ENCODE measurements around the gene CSAD. TPM values are rescaled to one million over a fixed set of nuclear protein-coding genes. Genes with fewer than 3 reads are reported as not detected.

CSAD gene
- total RNA-seq, 1 experiment from 2014 or later, result 15.4 TPM

DNA sequence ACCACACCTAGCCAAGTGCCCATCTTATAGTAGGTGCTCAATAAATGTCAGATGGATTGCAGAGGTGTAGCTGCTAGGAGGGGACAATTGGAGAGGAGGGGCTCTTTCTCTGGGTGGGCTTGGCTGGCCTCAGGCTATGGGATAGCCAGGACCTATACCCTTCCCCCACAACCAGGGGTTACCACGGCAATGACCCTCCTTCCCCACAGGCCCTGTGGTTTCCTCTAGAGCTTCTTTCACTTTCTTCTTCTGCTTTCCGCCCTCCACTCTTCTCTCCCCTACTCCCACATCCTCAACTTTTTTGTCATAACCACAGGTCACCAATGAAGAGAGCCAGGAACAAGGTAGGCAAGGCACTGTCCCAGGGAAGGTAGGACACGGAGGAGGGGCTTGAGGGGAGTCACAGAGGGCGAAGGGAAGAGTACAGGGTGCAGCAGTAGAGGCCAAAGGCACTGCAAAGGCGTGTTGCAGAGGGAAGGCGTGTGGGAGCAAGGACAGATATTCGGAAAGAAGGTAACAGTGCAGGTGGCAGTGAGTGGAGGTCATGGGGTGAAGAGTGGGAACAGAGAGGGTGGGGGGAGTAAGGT is 28.2 kb upstream of the CSAD start:
- ATAC-seq, result no peak
- no peak for DNase-seq (ENCODE audit: low read depth, low spot score)
- no peak overlapping the region for H3K4me3 ChIP-seq (ENCODE audit: low read depth in 2 of 2, low read length in 2 of 2)
- no peaks in the 10 kb centered on the region for H3K27me3 ChIP-seq (ENCODE audit: control insufficient read depth, insufficient read depth, low read length)
- in situ Hi-C loops (cut with HindIII; ENCODE audit: low pct_unique_long_range_greater_than_20kb, low sequenced_read_pairs), result no loop called here
- no peaks in the 10 kb centered on the region; the same call in 1 of the 2 replicates for H3K4me1 ChIP-seq (ENCODE audit: control insufficient read depth, insufficient read depth, low read length)
- ChIA-PET CTCF (no interaction called here), POLR2A (interaction anchor here (0.6 kb wide), 1 partner anchor 86 kb away, joined by 3 read pairs; no protein-coding TSS in a partner anchor)
- intact Hi-C loops (cut with micrococcal nuclease; ENCODE audit: unreplicated experiment), result no loop called here
- no TSS peak for BruUV-seq (replicated peaks)
- no peak for TF ChIP-seq TCF7L2 (IDR thresholded peaks at IDR 0.05; ENCODE audit: low read depth, low read length)
- TF ChIP-seq SIN3A (IDR thresholded peaks at IDR 0.05; ENCODE audit: borderline replicate concordance, insufficient read depth, low read depth, low read length), result no peak
- no peak for TF ChIP-seq POLR2AphosphoS5 (IDR thresholded peaks at IDR 0.05; ENCODE audit: low read depth, low read length)
- TF ChIP-seq, protein P1, sequence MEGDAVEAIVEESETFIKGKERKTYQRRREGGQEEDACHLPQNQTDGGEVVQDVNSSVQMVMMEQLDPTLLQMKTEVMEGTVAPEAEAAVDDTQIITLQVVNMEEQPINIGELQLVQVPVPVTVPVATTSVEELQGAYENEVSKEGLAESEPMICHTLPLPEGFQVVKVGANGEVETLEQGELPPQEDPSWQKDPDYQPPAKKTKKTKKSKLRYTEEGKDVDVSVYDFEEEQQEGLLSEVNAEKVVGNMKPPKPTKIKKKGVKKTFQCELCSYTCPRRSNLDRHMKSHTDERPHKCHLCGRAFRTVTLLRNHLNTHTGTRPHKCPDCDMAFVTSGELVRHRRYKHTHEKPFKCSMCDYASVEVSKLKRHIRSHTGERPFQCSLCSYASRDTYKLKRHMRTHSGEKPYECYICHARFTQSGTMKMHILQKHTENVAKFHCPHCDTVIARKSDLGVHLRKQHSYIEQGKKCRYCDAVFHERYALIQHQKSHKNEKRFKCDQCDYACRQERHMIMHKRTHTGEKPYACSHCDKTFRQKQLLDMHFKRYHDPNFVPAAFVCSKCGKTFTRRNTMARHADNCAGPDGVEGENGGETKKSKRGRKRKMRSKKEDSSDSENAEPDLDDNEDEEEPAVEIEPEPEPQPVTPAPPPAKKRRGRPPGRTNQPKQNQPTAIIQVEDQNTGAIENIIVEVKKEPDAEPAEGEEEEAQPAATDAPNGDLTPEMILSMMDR (IDR thresholded peaks at IDR 0.05), result no peak
- TF ChIP-seq, protein P2, sequence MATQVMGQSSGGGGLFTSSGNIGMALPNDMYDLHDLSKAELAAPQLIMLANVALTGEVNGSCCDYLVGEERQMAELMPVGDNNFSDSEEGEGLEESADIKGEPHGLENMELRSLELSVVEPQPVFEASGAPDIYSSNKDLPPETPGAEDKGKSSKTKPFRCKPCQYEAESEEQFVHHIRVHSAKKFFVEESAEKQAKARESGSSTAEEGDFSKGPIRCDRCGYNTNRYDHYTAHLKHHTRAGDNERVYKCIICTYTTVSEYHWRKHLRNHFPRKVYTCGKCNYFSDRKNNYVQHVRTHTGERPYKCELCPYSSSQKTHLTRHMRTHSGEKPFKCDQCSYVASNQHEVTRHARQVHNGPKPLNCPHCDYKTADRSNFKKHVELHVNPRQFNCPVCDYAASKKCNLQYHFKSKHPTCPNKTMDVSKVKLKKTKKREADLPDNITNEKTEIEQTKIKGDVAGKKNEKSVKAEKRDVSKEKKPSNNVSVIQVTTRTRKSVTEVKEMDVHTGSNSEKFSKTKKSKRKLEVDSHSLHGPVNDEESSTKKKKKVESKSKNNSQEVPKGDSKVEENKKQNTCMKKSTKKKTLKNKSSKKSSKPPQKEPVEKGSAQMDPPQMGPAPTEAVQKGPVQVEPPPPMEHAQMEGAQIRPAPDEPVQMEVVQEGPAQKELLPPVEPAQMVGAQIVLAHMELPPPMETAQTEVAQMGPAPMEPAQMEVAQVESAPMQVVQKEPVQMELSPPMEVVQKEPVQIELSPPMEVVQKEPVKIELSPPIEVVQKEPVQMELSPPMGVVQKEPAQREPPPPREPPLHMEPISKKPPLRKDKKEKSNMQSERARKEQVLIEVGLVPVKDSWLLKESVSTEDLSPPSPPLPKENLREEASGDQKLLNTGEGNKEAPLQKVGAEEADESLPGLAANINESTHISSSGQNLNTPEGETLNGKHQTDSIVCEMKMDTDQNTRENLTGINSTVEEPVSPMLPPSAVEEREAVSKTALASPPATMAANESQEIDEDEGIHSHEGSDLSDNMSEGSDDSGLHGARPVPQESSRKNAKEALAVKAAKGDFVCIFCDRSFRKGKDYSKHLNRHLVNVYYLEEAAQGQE (IDR thresholded peaks at IDR 0.05; ENCODE audit: insufficient read depth in 1 of 2, low read depth in 2 of 2, low read length in 1 of 2), result no peak
- no peak overlapping the region for H3K27ac ChIP-seq (ENCODE audit: low read length)
- H3K9me3 ChIP-seq (ENCODE audit: control insufficient read depth, insufficient read depth, low read depth, low read length), result no peaks in the 10 kb centered on the region
- no peaks in the 10 kb centered on the region; the same call in 1 of the 2 replicates for H3K36me3 ChIP-seq (ENCODE audit: control insufficient read depth, insufficient read depth, low read length)

DNA sequence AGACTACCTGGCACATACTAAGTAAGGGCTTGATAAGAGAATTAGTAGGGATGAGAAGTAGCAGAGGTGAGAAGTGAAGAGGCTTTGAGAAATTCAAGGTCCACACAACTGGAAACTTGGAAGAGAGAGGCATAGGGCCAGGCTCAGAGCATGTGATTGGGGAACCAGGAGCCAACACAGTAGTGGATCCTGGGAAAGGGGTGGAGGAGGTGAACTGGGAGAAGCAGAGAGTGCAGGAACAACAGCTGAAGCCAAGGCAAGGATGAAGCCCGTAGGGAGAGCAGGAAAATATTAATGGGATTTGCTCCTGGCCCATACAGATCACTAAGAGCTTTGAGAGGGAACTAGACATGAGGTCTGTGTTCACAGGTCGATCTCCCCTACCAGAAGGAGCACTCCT is 27.7 kb upstream of the CSAD start:
- POLR2A ChIA-PET, result no interaction called here
- no peak for DNase-seq (ENCODE audit: low read depth, low spot score)
- no peaks in the 10 kb centered on the region for H3K9me3 ChIP-seq (ENCODE audit: control insufficient read depth, insufficient read depth, low read depth, low read length)
- intact Hi-C loops (cut with micrococcal nuclease; ENCODE audit: unreplicated experiment), result no loop called here
- no peaks in the 10 kb centered on the region; the same call in 1 of the 2 replicates for H3K36me3 ChIP-seq (ENCODE audit: control insufficient read depth, insufficient read depth, low read length)
- H3K27me3 ChIP-seq (ENCODE audit: control insufficient read depth, insufficient read depth, low read length), result no peaks in the 10 kb centered on the region
- no peak overlapping the region for H3K27ac ChIP-seq (ENCODE audit: low read length)
- CTCF ChIA-PET, result no interaction called here
- ATAC-seq, result no peak
- H3K4me1 ChIP-seq (ENCODE audit: control insufficient read depth, insufficient read depth, low read length), result no peaks in the 10 kb centered on the region; the same call in 1 of the 2 replicates
- TF ChIP-seq POLR2AphosphoS5 (IDR thresholded peaks at IDR 0.05; ENCODE audit: low read depth, low read length), result no peak
- no peak for TF ChIP-seq TCF7L2 (IDR thresholded peaks at IDR 0.05; ENCODE audit: low read depth, low read length)
- TF ChIP-seq, protein P2 (IDR thresholded peaks at IDR 0.05; ENCODE audit: insufficient read depth in 1 of 2, low read depth in 2 of 2, low read length in 1 of 2), result no peak
- no peak for TF ChIP-seq SIN3A (IDR thresholded peaks at IDR 0.05; ENCODE audit: borderline replicate concordance, insufficient read depth, low read depth, low read length)
- TF ChIP-seq, protein P1 (IDR thresholded peaks at IDR 0.05), result no peak
- in situ Hi-C loops (cut with HindIII; ENCODE audit: low pct_unique_long_range_greater_than_20kb, low sequenced_read_pairs), result no loop called here
- H3K4me3 ChIP-seq (ENCODE audit: low read depth in 2 of 2, low read length in 2 of 2), result no peak overlapping the region
- BruUV-seq (replicated peaks), result no TSS peak
